Duodenal mucosa (tissue), 2 donors: ENCODE results near the gene CAP2.
"Not testable (repeated sequence)": the region's sequence is repeated elsewhere in the genome, so short reads cannot be mapped to it uniquely, and the experiment has no call there.

Experiments
- H3K27ac ChIP-seq: one replicate; pipeline ENCODE4 v1.7.0; 2013; ENCODE audit warnings: low read depth, low read length
- H3K27me3 ChIP-seq, 2 donors: one replicate each; pipeline ENCODE4 v1.7.0; 2013; ENCODE audit warnings: low read length in 2 of 2, control low read depth in 1 of 2; ENCODE audit not compliant: insufficient read depth in 2 of 2, control insufficient read depth in 1 of 2
- H3K36me3 ChIP-seq, 2 donors: one replicate each; pipeline ENCODE4 v1.7.0; 2013; ENCODE audit warnings: low read length in 2 of 2, control low read depth in 1 of 2; ENCODE audit not compliant: insufficient read depth in 2 of 2, control insufficient read depth in 1 of 2
- H3K4me1 ChIP-seq, 2 donors: one replicate each; pipeline ENCODE4 v1.7.0; 2013; ENCODE audit warnings: low read length in 2 of 2, control low read depth in 1 of 2; ENCODE audit not compliant: insufficient read depth in 2 of 2, control insufficient read depth in 1 of 2
- H3K4me3 ChIP-seq, 2 donors: one replicate each; pipeline ENCODE4 v1.7.0; 2013; ENCODE audit warnings: low read length in 2 of 2, low read depth in 1 of 2
- H3K9ac ChIP-seq, 2 donors: one replicate each; pipeline ENCODE4 v1.7.0; 2013; ENCODE audit warnings: low read length in 2 of 2, low read depth in 1 of 2
- H3K9me3 ChIP-seq, 2 donors: one replicate each; pipeline ENCODE4 v1.7.0; 2013; ENCODE audit warnings: low read length in 2 of 2, control low read depth in 1 of 2; ENCODE audit not compliant: control insufficient read depth in 1 of 2

CAP2 gene

DNA sequence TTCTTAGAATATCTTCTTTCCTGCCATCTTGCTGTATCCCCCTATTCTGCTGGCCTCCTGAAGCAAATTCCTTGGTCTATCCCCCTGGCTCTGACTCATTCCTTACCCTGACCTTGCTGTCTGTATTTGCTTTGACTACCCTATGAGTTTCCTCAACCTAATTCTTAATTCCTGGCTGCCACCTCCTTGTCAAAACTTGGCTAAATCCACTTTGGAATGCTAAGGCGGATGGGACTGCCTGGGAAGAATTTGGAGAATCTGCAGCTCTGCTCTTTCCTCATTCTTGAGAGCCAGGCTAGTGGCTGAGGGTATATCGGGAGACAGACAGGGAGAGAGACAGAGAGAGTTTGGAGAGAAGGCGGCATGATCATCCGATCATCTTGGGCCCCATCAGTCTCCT lies 24.4 kb downstream of the CAP2 start:
- Histone ChIP-seq H3K4me1 (no peaks in the 10 kb centered on the region), H3K4me3 (no peak overlapping the region), H3K27ac (no peak overlapping the region), H3K27me3 (peaks cover 0 to 2% of the 10 kb centered on the region in 2 donors), H3K9ac (no peak overlapping the region), H3K9me3 (no peaks in the 10 kb centered on the region), H3K36me3 (no peaks in the 10 kb centered on the region)

- no peak overlapping the region for H3K27ac ChIP-seq
- no peak overlapping the region for H3K9ac ChIP-seq
- no peaks in the 10 kb centered on the region for H3K36me3 ChIP-seq
- no peaks in the 10 kb centered on the region for H3K4me1 ChIP-seq
- H3K4me3 ChIP-seq, result no peak overlapping the region
- no peaks in the 10 kb centered on the region for H3K9me3 ChIP-seq
- peaks cover 0 to 2% of the 10 kb centered on the region in 2 donors for H3K27me3 ChIP-seq
These were observed 25.1 kb downstream of the CAP2 start for GRCh38 chr6:17418281-17419188.

GRCh38 chr6:17419189-17419575 lies 25.8 kb downstream of the CAP2 start:
- no peaks in the 10 kb centered on the region for H3K4me1 ChIP-seq
- H3K36me3 ChIP-seq, result no peaks in the 10 kb centered on the region
- peaks cover 0 to 2% of the 10 kb centered on the region in 2 donors for H3K27me3 ChIP-seq
- no peak overlapping the region for H3K9ac ChIP-seq
- H3K4me3 ChIP-seq, result no peak overlapping the region
- no peak overlapping the region for H3K27ac ChIP-seq
- no peaks in the 10 kb centered on the region for H3K9me3 ChIP-seq

DNA sequence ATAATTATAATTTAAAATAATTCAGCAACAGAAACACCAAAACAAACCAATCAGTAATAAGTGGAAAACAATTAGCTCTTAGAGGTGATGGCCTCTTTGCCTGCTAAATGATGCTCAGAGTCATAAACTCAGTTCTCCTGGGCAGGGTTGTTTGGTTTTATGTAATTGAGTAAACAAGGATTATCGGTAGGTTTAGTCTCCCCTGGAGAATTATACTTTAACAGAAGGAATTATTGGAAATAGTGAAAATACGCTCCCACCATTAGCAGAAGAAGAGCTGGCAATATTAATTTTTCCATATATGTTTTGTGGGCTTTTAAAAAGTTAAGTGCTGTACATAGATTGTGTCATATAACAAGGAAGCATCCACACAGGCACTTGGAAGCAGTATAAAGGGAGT lies 27.0 kb downstream of the CAP2 start:
- Histone ChIP-seq H3K4me1 (no peaks in the 10 kb centered on the region), H3K9ac (no peak overlapping the region), H3K27ac (no peak overlapping the region), H3K27me3 (peaks cover 0 to 2% of the 10 kb centered on the region in 2 donors), H3K36me3 (no peaks in the 10 kb centered on the region), H3K9me3 (no peaks in the 10 kb centered on the region), H3K4me3 (no peak overlapping the region)

GRCh38 chr6:17421406-17421805 lies 28.0 kb downstream of the CAP2 start:
- Histone ChIP-seq H3K4me3 (no peak overlapping the region), H3K27ac (no peak overlapping the region), H3K9me3 (no peaks in the 10 kb centered on the region), H3K9ac (no peak overlapping the region), H3K36me3 (no peaks in the 10 kb centered on the region), H3K4me1 (no peaks in the 10 kb centered on the region), H3K27me3 (peaks cover 0 to 2% of the 10 kb centered on the region in 2 donors)

- no peak overlapping the region for H3K27ac ChIP-seq
- no peaks in the 10 kb centered on the region for H3K36me3 ChIP-seq
- no peaks in the 10 kb centered on the region for H3K9me3 ChIP-seq
- H3K4me3 ChIP-seq, result no peak overlapping the region
- H3K27me3 ChIP-seq, result peaks cover 0 to 2% of the 10 kb centered on the region in 2 donors
- H3K4me1 ChIP-seq, result no peaks in the 10 kb centered on the region
- no peak overlapping the region for H3K9ac ChIP-seq
These were observed 29.6 kb downstream of the CAP2 start for GRCh38 chr6:17423026-17423425.

- Histone ChIP-seq H3K4me1 (no peaks in the 10 kb centered on the region), H3K36me3 (no peaks in the 10 kb centered on the region), H3K27ac (no peak overlapping the region), H3K4me3 (no peak overlapping the region), H3K9ac (no peak overlapping the region), H3K27me3 (no peaks in the 10 kb centered on the region), H3K9me3 (no peaks in the 10 kb centered on the region)
These were observed 33.7 kb downstream of the CAP2 start for GRCh38 chr6:17427062-17427461.

GRCh38 chr6:17427617-17428016 lies 34.2 kb downstream of the CAP2 start:
- no peak overlapping the region for H3K27ac ChIP-seq
- H3K9me3 ChIP-seq, result no peaks in the 10 kb centered on the region
- no peaks in the 10 kb centered on the region for H3K36me3 ChIP-seq
- no peak overlapping the region for H3K4me3 ChIP-seq
- no peaks in the 10 kb centered on the region for H3K27me3 ChIP-seq
- H3K4me1 ChIP-seq, result no peaks in the 10 kb centered on the region
- no peak overlapping the region for H3K9ac ChIP-seq

DNA sequence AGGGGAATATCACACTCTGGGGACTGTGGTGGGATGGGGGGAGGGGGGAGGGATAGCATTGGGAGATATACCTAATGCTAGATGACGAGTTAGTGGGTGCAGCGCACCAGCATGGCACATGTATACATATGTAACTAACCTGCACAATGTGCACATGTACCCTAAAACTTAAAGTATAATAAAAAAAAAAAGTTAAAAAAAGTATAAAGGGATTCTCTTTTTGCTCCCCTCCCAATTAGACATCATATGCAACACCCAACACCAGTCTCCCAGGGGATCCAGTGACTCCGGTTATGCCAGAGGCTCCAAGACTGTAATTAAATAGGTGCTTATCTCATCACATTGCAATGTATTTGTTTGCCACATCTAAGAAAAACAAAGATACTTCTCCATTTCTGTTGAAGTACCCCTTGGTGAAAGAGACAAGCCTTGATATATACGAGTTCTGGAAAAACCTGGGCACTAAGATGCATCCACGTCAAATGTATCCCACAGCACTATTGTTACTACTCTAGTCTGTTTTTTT lies 35.3 kb downstream of the CAP2 start:
- not testable (repeated sequence) for H3K4me3 ChIP-seq, H3K9me3 ChIP-seq, H3K27ac ChIP-seq, H3K4me1 ChIP-seq, H3K36me3 ChIP-seq, H3K27me3 ChIP-seq, H3K9ac ChIP-seq

DNA sequence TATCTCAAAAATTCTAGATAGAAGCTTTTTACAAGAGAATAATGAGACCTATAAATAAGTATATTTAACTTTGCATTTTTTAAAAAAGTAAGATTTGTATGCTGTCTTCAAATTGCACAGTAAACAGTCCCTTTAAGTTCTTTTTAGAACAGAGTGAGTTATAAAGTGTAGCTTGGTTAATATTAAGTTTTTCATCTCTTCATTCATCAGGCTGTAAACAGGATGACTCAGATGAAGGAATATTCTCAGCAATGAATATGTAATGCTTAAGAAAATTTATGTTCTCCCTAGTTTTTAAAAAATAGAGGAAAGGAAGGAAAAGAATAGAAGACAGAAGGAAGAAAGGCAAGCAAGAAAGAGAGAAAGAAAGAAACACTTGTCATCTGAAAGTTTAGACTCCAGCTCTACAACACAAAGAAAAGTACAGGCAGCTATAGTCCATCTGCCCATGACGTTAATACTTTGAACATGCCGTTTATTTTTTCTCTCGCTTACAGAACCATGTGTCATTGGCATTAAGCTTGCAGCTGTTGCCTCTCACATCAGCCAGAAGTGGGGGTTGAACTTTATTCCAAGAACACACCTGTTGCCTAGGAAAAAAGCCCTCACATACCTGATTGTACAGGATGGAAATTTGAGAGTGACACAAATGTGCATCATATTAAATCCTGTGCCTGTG lies 36.1 kb downstream of the CAP2 start:
- H3K4me1 ChIP-seq, result no peaks in the 10 kb centered on the region
- no peaks in the 10 kb centered on the region for H3K27me3 ChIP-seq
- no peak overlapping the region for H3K4me3 ChIP-seq
- no peaks in the 10 kb centered on the region for H3K36me3 ChIP-seq
- H3K9ac ChIP-seq, result no peak overlapping the region
- H3K9me3 ChIP-seq, result no peaks in the 10 kb centered on the region
- H3K27ac ChIP-seq, result no peak overlapping the region
